Hepatocyte (in vitro differentiated cells): ENCODE results near the gene ADAMTS13. TPM values are rescaled to one million over a fixed set of nuclear protein-coding genes. Genes with fewer than 3 reads are reported as not detected.

ENCODE experiments used
- DNase-seq: peaks from one replicate; pipeline ENCODE4 v3.0.0-alpha.2; 2016; ENCODE audit warnings: low spot score
- H2AFZ ChIP-seq: fragments of 200-600 bp; sonication (generic); 2 replicates; pipeline ENCODE4 v1.6.0; 2016; ENCODE audit warnings: antibody characterized with exemption, mild to moderate bottlenecking
- H3K27ac ChIP-seq: fragments of 200-600 bp; sonication (generic); 2 replicates; pipeline ENCODE4 v1.5.1; 2016; ENCODE audit warnings: mild to moderate bottlenecking
- H3K27me3 ChIP-seq: fragments of 200-600 bp; sonication (generic); 2 replicates; pipeline ENCODE4 v1.6.1; 2016
- H3K36me3 ChIP-seq: fragments of 200-600 bp; sonication (generic); replicated peaks from 2 replicates; pipeline ENCODE4 v1.5.1; 2016; ENCODE audit warnings: low read depth; ENCODE audit not compliant: insufficient read depth
- H3K4me1 ChIP-seq: fragments of 200-600 bp; sonication (generic); 2 replicates; pipeline ENCODE4 v1.5.1; 2016; ENCODE audit warnings: mild to moderate bottlenecking, moderate library complexity; ENCODE audit not compliant: insufficient read depth
- H3K4me2 ChIP-seq: fragments of 200-600 bp; sonication (generic); 2 replicates; pipeline ENCODE4 v1.6.0; 2016
- H3K4me3 ChIP-seq: fragments of 200-600 bp; sonication (generic); 2 replicates; pipeline ENCODE4 v1.5.1; 2016; ENCODE audit warnings: mild to moderate bottlenecking
- H3K79me2 ChIP-seq: fragments of 200-600 bp; sonication (generic); 2 replicates; pipeline ENCODE4 v1.6.0; 2017; ENCODE audit warnings: mild to moderate bottlenecking
- H3K9me2 ChIP-seq: fragments of 200-600 bp; sonication (generic); replicated peaks from 2 replicates; pipeline ENCODE4 v1.6.0; 2017; ENCODE audit warnings: mild to moderate bottlenecking; ENCODE audit not compliant: insufficient read depth
- H3K9me3 ChIP-seq: fragments of 200-600 bp; sonication (generic); 2 replicates; pipeline ENCODE4 v1.5.1; 2016; ENCODE audit warnings: low read depth, mild to moderate bottlenecking
- H4K20me1 ChIP-seq: fragments of 200-600 bp; sonication (generic); 2 replicates; pipeline ENCODE4 v1.6.0; 2016; ENCODE audit warnings: mild to moderate bottlenecking; ENCODE audit not compliant: insufficient read depth, poor library complexity, severe bottlenecking
- EZH2 ChIP-seq: fragments of 200-600 bp; sonication (generic); IDR thresholded peaks from 2 replicates; pipeline ENCODE4 v1.6.1; 2016; ENCODE audit warnings: antibody characterized with exemption, mild to moderate bottlenecking, borderline replicate concordance
- EZH2phosphoT487 ChIP-seq: fragments of 200-600 bp; sonication (generic); IDR thresholded peaks from one replicate; pipeline ENCODE4 v1.6.1; 2018; ENCODE audit warnings: antibody characterized with exemption, mild to moderate bottlenecking, low read depth, moderate library complexity; ENCODE audit not compliant: unreplicated experiment, severe bottlenecking
- WGBS: methylation state at CpG from one replicate; pipeline ENCODE4 v1.1.6; 2016; ENCODE audit warnings: low lambda C conversion rate; ENCODE audit errors: missing lambda C conversion rate; 5-methylcytosine and 5-hydroxymethylcytosine counted together
- polyA plus RNA-seq: library from polyadenylated mRNA; unstranded; fragments of >200 nt; fragmentation: Nextera tagmentation; extraction: Ambion mirVana; gene quantifications from 2 replicates; pipeline ENCODE4 v1.2.1, GENCODE V29; 2016
- total RNA-seq: library from RNA; depleted of rRNA; stranded (reverse); fragments of >200 nt; gene quantifications from 2 replicates; pipeline ENCODE4 v1.2.3, GENCODE V29; 2014
- TF ChIP-seq, protein P1 (sequence below): fragments of 200-600 bp; sonication (generic); IDR thresholded peaks from 2 replicates; pipeline ENCODE4 v1.5.1; 2016; ENCODE audit warnings: antibody characterized with exemption, mild to moderate bottlenecking; ENCODE audit not compliant: poor library complexity

Gene ADAMTS13
- total and polyA plus RNA-seq, 2 experiments from 2014 or later: 6.5 to 6.8 TPM

DNA sequence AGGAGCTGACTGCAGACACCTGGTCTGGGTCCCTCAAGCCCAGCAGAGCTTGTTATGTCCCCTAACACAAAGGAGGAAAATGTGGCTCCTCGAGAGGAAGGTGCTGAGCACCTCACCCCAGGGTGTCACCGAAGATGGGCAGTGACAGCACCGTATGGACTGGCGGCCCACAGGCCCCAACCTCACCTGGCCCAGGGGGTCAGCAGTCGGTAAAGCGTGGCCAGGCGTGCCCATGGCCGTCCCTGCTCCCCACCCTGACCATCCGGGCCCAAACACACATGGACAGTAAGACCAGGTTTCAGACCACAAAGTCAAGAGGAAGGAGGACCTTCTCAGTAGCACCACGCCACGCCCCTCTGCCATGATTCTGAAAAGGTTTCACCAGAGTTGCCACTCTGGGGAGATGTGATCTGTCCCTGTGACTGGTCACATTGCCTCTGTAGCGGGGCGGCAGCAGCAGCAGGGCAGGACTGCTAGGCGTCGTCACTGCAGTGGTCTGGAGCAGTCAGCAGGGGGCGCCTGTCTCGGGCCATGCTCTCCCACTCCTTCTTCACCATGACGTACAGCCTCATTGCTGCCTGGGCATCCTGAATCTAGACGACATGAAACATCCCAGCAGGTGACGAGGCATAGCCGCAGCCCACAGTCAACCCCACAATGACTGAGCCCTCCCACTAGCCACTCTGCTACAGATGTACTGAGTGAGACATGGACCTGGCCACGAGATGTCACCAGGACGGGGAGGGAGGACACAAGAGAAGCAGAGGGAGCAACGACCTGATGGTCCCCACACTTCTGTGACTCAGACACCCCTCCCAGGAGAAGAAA is 15.5 kb upstream of the ADAMTS13 start:
- TF ChIP-seq EZH2phosphoT487 (no peak), EZH2 (no peak)
- TF ChIP-seq, protein P1, sequence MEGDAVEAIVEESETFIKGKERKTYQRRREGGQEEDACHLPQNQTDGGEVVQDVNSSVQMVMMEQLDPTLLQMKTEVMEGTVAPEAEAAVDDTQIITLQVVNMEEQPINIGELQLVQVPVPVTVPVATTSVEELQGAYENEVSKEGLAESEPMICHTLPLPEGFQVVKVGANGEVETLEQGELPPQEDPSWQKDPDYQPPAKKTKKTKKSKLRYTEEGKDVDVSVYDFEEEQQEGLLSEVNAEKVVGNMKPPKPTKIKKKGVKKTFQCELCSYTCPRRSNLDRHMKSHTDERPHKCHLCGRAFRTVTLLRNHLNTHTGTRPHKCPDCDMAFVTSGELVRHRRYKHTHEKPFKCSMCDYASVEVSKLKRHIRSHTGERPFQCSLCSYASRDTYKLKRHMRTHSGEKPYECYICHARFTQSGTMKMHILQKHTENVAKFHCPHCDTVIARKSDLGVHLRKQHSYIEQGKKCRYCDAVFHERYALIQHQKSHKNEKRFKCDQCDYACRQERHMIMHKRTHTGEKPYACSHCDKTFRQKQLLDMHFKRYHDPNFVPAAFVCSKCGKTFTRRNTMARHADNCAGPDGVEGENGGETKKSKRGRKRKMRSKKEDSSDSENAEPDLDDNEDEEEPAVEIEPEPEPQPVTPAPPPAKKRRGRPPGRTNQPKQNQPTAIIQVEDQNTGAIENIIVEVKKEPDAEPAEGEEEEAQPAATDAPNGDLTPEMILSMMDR: peak; percentile 88
- H3K27me3 ChIP-seq: no peaks in the 10 kb centered on the region
- H3K27ac ChIP-seq: no peak overlapping the region
- H4K20me1 ChIP-seq: no peaks in the 10 kb centered on the region
- H3K4me2 ChIP-seq: no peak overlapping the region
- no peak overlapping the region for H2AFZ ChIP-seq
- DNase-seq: peak; percentile 88
- WGBS: 65% methylated on average over 24 of the region's 24 CpGs
- H3K9me2 ChIP-seq: no peaks in the 10 kb centered on the region
- no peaks in the 10 kb centered on the region for H3K79me2 ChIP-seq
- no peaks in the 10 kb centered on the region for H3K9me3 ChIP-seq
- H3K4me1 ChIP-seq: no peaks in the 10 kb centered on the region
- no peaks in the 10 kb centered on the region for H3K36me3 ChIP-seq
- H3K4me3 ChIP-seq: no peak overlapping the region

DNA sequence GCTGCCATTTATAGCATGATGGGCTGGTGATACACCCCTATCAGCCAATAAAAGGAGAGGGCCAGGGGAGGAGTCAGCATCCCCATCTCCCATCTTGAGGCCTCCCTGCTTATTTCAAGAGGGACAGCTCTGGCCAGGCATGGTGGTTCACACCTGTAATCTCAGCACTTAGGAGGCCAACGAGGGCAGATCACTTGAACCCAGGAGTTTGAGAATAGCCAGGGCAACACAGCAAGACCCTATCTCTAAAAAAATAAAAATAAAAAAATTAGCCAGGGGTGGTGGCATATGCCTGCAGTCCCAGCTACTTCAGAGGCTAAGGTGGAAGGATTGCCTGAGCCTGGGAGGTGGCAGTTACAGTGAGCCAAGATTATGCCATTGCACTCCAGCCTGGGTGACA is 14.1 kb upstream of the ADAMTS13 start:
- H3K79me2 ChIP-seq: peaks cover 2% of the 10 kb centered on the region
- 100% methylated on average over 1 of the region's 1 CpG for WGBS
- no peaks in the 10 kb centered on the region for H4K20me1 ChIP-seq
- H3K9me2 ChIP-seq: no peaks in the 10 kb centered on the region
- DNase-seq: no peak
- H3K9me3 ChIP-seq: no peaks in the 10 kb centered on the region
- H3K36me3 ChIP-seq: no peaks in the 10 kb centered on the region
- H3K4me3 ChIP-seq: no peak overlapping the region
- no peak for TF ChIP-seq EZH2
- no peak overlapping the region for H2AFZ ChIP-seq
- H3K4me2 ChIP-seq: no peak overlapping the region
- H3K27me3 ChIP-seq: no peaks in the 10 kb centered on the region
- H3K4me1 ChIP-seq: no peaks in the 10 kb centered on the region
- no peak overlapping the region for H3K27ac ChIP-seq

DNA sequence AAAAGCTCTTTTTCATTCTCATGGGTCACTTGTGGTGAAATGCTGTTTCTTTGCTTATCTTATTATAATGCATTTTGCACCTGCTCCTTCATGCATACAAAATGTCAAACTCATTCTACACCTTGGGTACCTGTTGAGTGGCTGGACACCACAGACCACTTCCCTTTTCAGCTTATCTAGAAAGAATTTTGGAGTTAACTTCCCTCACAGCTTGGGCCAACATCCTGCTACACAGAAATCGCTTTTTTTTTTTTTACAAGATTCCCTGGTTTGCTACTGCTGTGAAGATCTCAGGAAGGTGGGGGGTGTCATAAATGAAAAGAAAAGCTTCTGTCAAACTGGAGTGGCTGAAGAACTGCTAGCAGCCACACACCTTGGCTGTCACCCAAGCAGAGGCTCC is 7.0 kb upstream of the ADAMTS13 start:
- no peak for DNase-seq
- peaks cover 13% of the 10 kb centered on the region for H3K4me1 ChIP-seq

More for the DNA sequence above, 7.0 kb upstream of the ADAMTS13 start:
- Histone ChIP-seq H3K27ac (no peak overlapping the region), H3K79me2 (peaks cover 38% of the 10 kb centered on the region), H3K9me3 (no peaks in the 10 kb centered on the region), H3K4me2 (no peak overlapping the region), H4K20me1 (no peaks in the 10 kb centered on the region), H3K27me3 (no peaks in the 10 kb centered on the region), H3K4me3 (no peak overlapping the region), H3K9me2 (no peaks in the 10 kb centered on the region), H2AFZ (no peak overlapping the region), H3K36me3 (no peaks in the 10 kb centered on the region)
- 84% methylated on average over 1 of the region's 1 CpG for WGBS
- TF ChIP-seq EZH2: no peak
- TF ChIP-seq, protein P1: no peak
- no peak for TF ChIP-seq EZH2phosphoT487
